Skin epidermis (tissue), 12 donors: ENCODE measurements around the gene TGFBR3.

Source experiments
- H3K27ac ChIP-seq, 21 experiments: fragments of 200-600 bp; sonication (generic) in 11 of 21; one replicate each; pipeline ENCODE4 v1.5.0; 2020; ENCODE audit warnings: mild to moderate bottlenecking in 3 of 21, inconsistent platforms in 2 of 21, moderate library complexity in 2 of 21
- H3K4me3 ChIP-seq, 7 experiments: fragments of 200-600 bp; sonication (generic) in 2 of 7; one replicate each; pipeline ENCODE4 v1.5.0; 2020; ENCODE audit warnings: inconsistent platforms in 2 of 7, mild to moderate bottlenecking in 2 of 7, moderate library complexity in 1 of 7

TGFBR3 gene

GRCh38 chr1:91732291-91733107 lies 153.5 kb downstream of the TGFBR3 start:
- Histone ChIP-seq H3K4me3 (no peak overlapping the region), H3K27ac (peak overlapping the region in 7 of 21 experiments; percentile 18 to 44 (median 32))

- Histone ChIP-seq H3K27ac (peak overlapping the region in 6 of 21 experiments; percentile 24 to 44 (median 33)), H3K4me3 (no peak overlapping the region)
Observed at GRCh38 chr1:91731815-91732214, 154.1 kb downstream of the TGFBR3 start.

GRCh38 chr1:91730801-91731732 lies 154.9 kb downstream of the TGFBR3 start:
- H3K27ac ChIP-seq, result peak overlapping the region in 4 of 21 experiments; percentile 28 to 34 (median 32)

GRCh38 chr1:91729621-91730358 lies 156.2 kb downstream of the TGFBR3 start:
- H3K4me3 ChIP-seq, result no peak overlapping the region
- H3K27ac ChIP-seq, result peak overlapping the region in 5 of 21 experiments; percentile 23 to 37 (median 34)

More at GRCh38 chr1:91730801-91731732, 154.9 kb downstream of the TGFBR3 start:
- H3K4me3 ChIP-seq, result no peak overlapping the region

- Histone ChIP-seq H3K4me3 (no peak overlapping the region), H3K27ac (peak overlapping the region in 3 of 21 experiments; percentile 2 to 25 (median 5))
Observed at GRCh38 chr1:91727763-91728162, 158.2 kb downstream of the TGFBR3 start.

- Histone ChIP-seq H3K27ac (peak overlapping the region in 8 of 21 experiments; percentile 24 to 73 (median 56)), H3K4me3 (no peak overlapping the region)
Observed at GRCh38 chr1:91725989-91726721, 159.8 kb downstream of the TGFBR3 start.

GRCh38 chr1:91725618-91725988 lies 160.3 kb downstream of the TGFBR3 start:
- peak overlapping the region in 10 of 21 experiments; percentile 7 to 73 (median 43) for H3K27ac ChIP-seq
- no peak overlapping the region for H3K4me3 ChIP-seq

GRCh38 chr1:91724644-91725043 lies 161.3 kb downstream of the TGFBR3 start:
- peak overlapping the region in 3 of 21 experiments; percentile 45 to 68 (median 58) for H3K27ac ChIP-seq

GRCh38 chr1:91724231-91724630 lies 161.7 kb downstream of the TGFBR3 start:
- H3K4me3 ChIP-seq, result no peak overlapping the region
- peak overlapping the region in 2 of 21 experiments; percentile 45 to 58 for H3K27ac ChIP-seq

More at GRCh38 chr1:91724644-91725043, 161.3 kb downstream of the TGFBR3 start:
- H3K4me3 ChIP-seq, result no peak overlapping the region

- H3K4me3 ChIP-seq, result no peak overlapping the region
- H3K27ac ChIP-seq, result peak overlapping the region in 1 of 21 experiments; percentile 24
Observed at GRCh38 chr1:91720044-91720443, 165.9 kb downstream of the TGFBR3 start.

GRCh38 chr1:91718877-91719276 lies 167.1 kb downstream of the TGFBR3 start:
- Histone ChIP-seq H3K4me3 (no peak overlapping the region), H3K27ac (no peak overlapping the region)

GRCh38 chr1:91718368-91718767 lies 167.6 kb downstream of the TGFBR3 start:
- H3K27ac ChIP-seq, result peak overlapping the region in 1 of 21 experiments; percentile 50

GRCh38 chr1:91717839-91718238 lies 168.1 kb downstream of the TGFBR3 start:
- Histone ChIP-seq H3K4me3 (no peak overlapping the region), H3K27ac (peak overlapping the region in 1 of 21 experiments; percentile 50)

More at GRCh38 chr1:91718368-91718767, 167.6 kb downstream of the TGFBR3 start:
- H3K4me3 ChIP-seq, result no peak overlapping the region

- no peak overlapping the region for H3K4me3 ChIP-seq
- peak overlapping the region in 1 of 21 experiments; percentile 34 for H3K27ac ChIP-seq
Observed at GRCh38 chr1:91716339-91716738, 169.6 kb downstream of the TGFBR3 start.

- no peak overlapping the region for H3K27ac ChIP-seq
Observed at GRCh38 chr1:91715416-91716000, 170.4 kb downstream of the TGFBR3 start.

GRCh38 chr1:91714867-91715381 lies 171.0 kb downstream of the TGFBR3 start:
- no peak overlapping the region for H3K27ac ChIP-seq
- H3K4me3 ChIP-seq, result no peak overlapping the region

More at GRCh38 chr1:91715416-91716000, 170.4 kb downstream of the TGFBR3 start:
- no peak overlapping the region for H3K4me3 ChIP-seq

- H3K4me3 ChIP-seq, result no peak overlapping the region
- H3K27ac ChIP-seq, result peak overlapping the region in 15 of 21 experiments; percentile 5 to 74 (median 41)
Observed at GRCh38 chr1:91712981-91713841, 172.7 kb downstream of the TGFBR3 start.
